Activated naive CD4-positive, alpha-beta T cell treated with anti-CD3 and anti-CD28 coated beads, Interleukin-2, amount 50 U/mL, for 72 hours (primary cell): ENCODE data around the gene GAMT. TPM values are rescaled to one million over a fixed set of nuclear protein-coding genes. Genes with fewer than 3 reads are reported as not detected.

Experiments used
- ATAC-seq, 2 donors: fragments of 150-1000 bp; cut with Tn5 transposase; 2 replicates each; pipeline ENCODE4 v1.10.0; 2021; ENCODE audit warnings: mild to moderate bottlenecking in 2 of 2, moderate library complexity in 2 of 2
- DNase-seq, 2 donors: peaks; one replicate each; pipeline ENCODE4 v3.0.0; 2021 to 2022; ENCODE audit warnings: low spot score in 2 of 2
- H3K27ac Mint-ChIP-seq, 2 donors: one replicate each; pipeline ENCODE4 v1.8.0; 2022; ENCODE audit warnings: mild to moderate bottlenecking in 2 of 2, mixed read lengths in 2 of 2
- H3K36me3 Mint-ChIP-seq, 2 donors: one replicate each; pipeline ENCODE4 v1.8.0; 2022; ENCODE audit warnings: mixed read lengths in 2 of 2
- H3K9me3 Mint-ChIP-seq, 2 donors: one replicate each; pipeline ENCODE4 v1.8.0; 2022; ENCODE audit warnings: mixed read lengths in 2 of 2
- total RNA-seq, 2 donors: library from RNA; stranded (reverse); gene quantifications; one replicate each; pipeline ENCODE4 v1.2.3, GENCODE V29; 2022

Gene GAMT
- total RNA-seq, 2 donors from 2014 or later: 4.2 to 30.2 TPM

GRCh38 chr19:1360126-1360817, 41.1 kb downstream of the GAMT start:
- H3K36me3 Mint-ChIP-seq: peaks cover 28 to 30% of the 10 kb centered on the region in 2 donors
- DNase-seq (no peak), ATAC-seq (no peak)
- H3K9me3 Mint-ChIP-seq: no peaks in the 10 kb centered on the region
- H3K27ac Mint-ChIP-seq: no peak overlapping the region

GRCh38 chr19:1357531-1358109, 43.7 kb downstream of the GAMT start:
- Mint-ChIP-seq H3K27ac (no peak overlapping the region), H3K36me3 (peaks cover 26 to 28% of the 10 kb centered on the region in 2 donors), H3K9me3 (no peaks in the 10 kb centered on the region)
- ATAC-seq (no peak), DNase-seq (no peak)

- no peak for ATAC-seq
- no peak for DNase-seq
- Mint-ChIP-seq H3K9me3 (no peaks in the 10 kb centered on the region), H3K36me3 (peaks cover 18 to 21% of the 10 kb centered on the region in 2 donors), H3K27ac (no peak overlapping the region)
Measured at GRCh38 chr19:1356508-1356865, 44.9 kb downstream of the GAMT start.

GRCh38 chr19:1355568-1356507, 45.5 kb downstream of the GAMT start:
- Mint-ChIP-seq H3K9me3 (no peaks in the 10 kb centered on the region), H3K36me3 (peaks cover 18 to 21% of the 10 kb centered on the region in 2 donors), H3K27ac (peak overlapping the region; percentile 81 to 93)
- ATAC-seq: no peak
- DNase-seq: no peak

GRCh38 chr19:1354970-1355567, 46.3 kb downstream of the GAMT start:
- DNase-seq: no peak
- no peaks in the 10 kb centered on the region for H3K9me3 Mint-ChIP-seq
- H3K36me3 Mint-ChIP-seq: peaks cover 18 to 21% of the 10 kb centered on the region in 2 donors
- H3K27ac Mint-ChIP-seq: peak overlapping the region; percentile 29 to 93
- peak; percentile 69 to 72 for ATAC-seq

- no peak for DNase-seq
- H3K36me3 Mint-ChIP-seq: peaks cover 13 to 18% of the 10 kb centered on the region in 2 donors
- H3K9me3 Mint-ChIP-seq: no peaks in the 10 kb centered on the region
Measured at GRCh38 chr19:1353144-1353543, 48.2 kb downstream of the GAMT start.

GRCh38 chr19:1351381-1351851, 49.9 kb downstream of the GAMT start:
- no peaks in the 10 kb centered on the region for H3K9me3 Mint-ChIP-seq
- DNase-seq: no peak
- no peak overlapping the region for H3K27ac Mint-ChIP-seq
- peaks cover 6 to 7% of the 10 kb centered on the region in 2 donors for H3K36me3 Mint-ChIP-seq
- ATAC-seq: no peak

More at GRCh38 chr19:1353144-1353543, 48.2 kb downstream of the GAMT start:
- H3K27ac Mint-ChIP-seq: no peak overlapping the region
- no peak for ATAC-seq

- Mint-ChIP-seq H3K9me3 (no peaks in the 10 kb centered on the region), H3K36me3 (peaks cover 4 to 6% of the 10 kb centered on the region in 2 donors)
- no peak for ATAC-seq
Measured at GRCh38 chr19:1350867-1351266, 50.5 kb downstream of the GAMT start.

GRCh38 chr19:1349211-1349610, 52.1 kb downstream of the GAMT start:
- H3K27ac Mint-ChIP-seq: no peak overlapping the region
- no peaks in the 10 kb centered on the region for H3K36me3 Mint-ChIP-seq
- DNase-seq (no peak), ATAC-seq (no peak)
- H3K9me3 Mint-ChIP-seq: no peaks in the 10 kb centered on the region

More at GRCh38 chr19:1350867-1351266, 50.5 kb downstream of the GAMT start:
- no peak overlapping the region for H3K27ac Mint-ChIP-seq
- DNase-seq: no peak

Other genes with a start within 250 kb of the GAMT start
- gene SBNO2, start 227.3 kb downstream of the GAMT start, total RNA-seq: 100 to 1,000 TPM; 113 to 144 TPM
- 10 to 100 TPM; 73.1 to 86.4 TPM for gene STK11, start 195.8 kb downstream of the GAMT start, total RNA-seq
- 1 to 10 TPM; 1.0 to 1.6 TPM for gene CBARP, start 163.5 kb downstream of the GAMT start, total RNA-seq
- gene ATP5F1D, start 159.8 kb downstream of the GAMT start, total RNA-seq: 100 to 1,000 TPM; 114 to 201 TPM
- gene MIDN, start 153.0 kb downstream of the GAMT start, total RNA-seq: 100 to 1,000 TPM in 1 of 2 donors, 10 to 100 TPM in 1; 52.9 to 113 TPM
- gene CIRBP, start 132.2 kb downstream of the GAMT start, total RNA-seq: 100 to 1,000 TPM; 148 to 157 TPM
- 10 to 100 TPM; 42.1 to 76.0 TPM for gene FAM174C, start 126.0 kb downstream of the GAMT start, total RNA-seq
- under 1 TPM in 1 of 2 donors, not detected in 1; 0.25 TPM for gene EFNA2, start 115.7 kb downstream of the GAMT start, total RNA-seq
- gene NDUFS7, start 17.6 kb downstream of the GAMT start, total RNA-seq: 100 to 1,000 TPM in 1 of 2 donors, 10 to 100 TPM in 1; 89.4 to 105 TPM
- gene DAZAP1, start 6.0 kb upstream of the GAMT start, total RNA-seq: 100 to 1,000 TPM; 194 to 298 TPM
- 1,000 to 10,000 TPM; 1,495 to 1,747 TPM for gene RPS15, start 36.9 kb upstream of the GAMT start, total RNA-seq
- gene APC2, start 48.6 kb upstream of the GAMT start, total RNA-seq: under 1 TPM; 0.09 to 0.14 TPM
- 10 to 100 TPM; 24.5 to 29.3 TPM for gene C19orf25, start 77.7 kb upstream of the GAMT start, total RNA-seq
- 1 to 10 TPM; 8.4 to 9.4 TPM for gene PCSK4, start 88.8 kb upstream of the GAMT start, total RNA-seq
- 1 to 10 TPM; 1.4 to 2.9 TPM for gene REEP6, start 89.6 kb upstream of the GAMT start, total RNA-seq
- 1 to 10 TPM; 2.0 to 6.0 TPM for gene ADAMTSL5, start 111.5 kb upstream of the GAMT start, total RNA-seq
- gene PLK5, start 122.5 kb upstream of the GAMT start, total RNA-seq: not detected
- gene MEX3D, start 166.8 kb upstream of the GAMT start, total RNA-seq: 1 to 10 TPM; 3.0 to 7.0 TPM
- 100 to 1,000 TPM in 1 of 2 donors, 10 to 100 TPM in 1; 50.8 to 103 TPM for gene MBD3, start 191.3 kb upstream of the GAMT start, total RNA-seq
- 100 to 1,000 TPM; 163 to 193 TPM for gene UQCR11, start 203.9 kb upstream of the GAMT start, total RNA-seq